H9 (cell line): ENCODE data around the gene GTF3C1. TPM values are rescaled to one million over a fixed set of nuclear protein-coding genes. Genes with fewer than 3 reads are reported as not detected.

Experiments used
- DNase-seq: peaks from one replicate; pipeline ENCODE4 v3.0.0-alpha.2; 2017
- H2AFZ ChIP-seq: one replicate; pipeline ENCODE4 v1.6.1; 2013; ENCODE audit warnings: mild to moderate bottlenecking, low read length, control low read depth, moderate library complexity
- H2AK5ac ChIP-seq: 2 replicates; pipeline ENCODE4 v1.6.1; 2013; ENCODE audit warnings: low read length, control low read depth, mixed read lengths; ENCODE audit not compliant: insufficient read length
- H2BK120ac ChIP-seq: one replicate; pipeline ENCODE4 v1.6.1; 2013; ENCODE audit warnings: low read depth, mild to moderate bottlenecking, low read length, control low read depth, inconsistent platforms; ENCODE audit not compliant: poor library complexity, severe bottlenecking
- H2BK12ac ChIP-seq: 2 replicates; pipeline ENCODE4 v1.6.1; 2013; ENCODE audit warnings: low read length, control low read depth, mixed read lengths, low read depth; ENCODE audit not compliant: insufficient read length
- H2BK15ac ChIP-seq: 2 replicates; pipeline ENCODE4 v1.6.1; 2013; ENCODE audit warnings: low read depth, low read length, control low read depth
- H2BK20ac ChIP-seq: one replicate; pipeline ENCODE4 v1.6.1; 2013; ENCODE audit warnings: low read depth, mild to moderate bottlenecking, low read length, control low read depth, inconsistent platforms; ENCODE audit not compliant: poor library complexity, severe bottlenecking
- H2BK5ac ChIP-seq: 2 replicates; pipeline ENCODE4 v1.6.1; 2013; ENCODE audit warnings: low read length, control low read depth, mixed read lengths; ENCODE audit not compliant: insufficient read length
- H3K14ac ChIP-seq: 2 replicates; pipeline ENCODE4 v1.6.1; 2013; ENCODE audit warnings: low read length, control low read depth; ENCODE audit not compliant: insufficient read depth
- H3K18ac ChIP-seq: 2 replicates; pipeline ENCODE4 v1.6.1; 2013; ENCODE audit warnings: low read depth, mild to moderate bottlenecking, mixed read lengths, low read length, control low read depth; ENCODE audit not compliant: insufficient read length
- H3K23ac ChIP-seq: 2 replicates; pipeline ENCODE4 v1.6.1; 2013; ENCODE audit warnings: low read length, control low read depth, mixed read lengths, low read depth; ENCODE audit not compliant: insufficient read length
- H3K23me2 ChIP-seq: 2 replicates; pipeline ENCODE4 v1.6.1; 2013; ENCODE audit warnings: low read depth, mild to moderate bottlenecking, mixed read lengths, low read length, control low read depth; ENCODE audit not compliant: insufficient read length, poor library complexity, severe bottlenecking
- H3K27ac ChIP-seq: 2 replicates; pipeline ENCODE4 v1.5.1; 2013; ENCODE audit warnings: low read length, control low read depth, mixed read lengths, low read depth; ENCODE audit not compliant: insufficient read length
- H3K27me3 ChIP-seq: 2 replicates; pipeline ENCODE4 v1.6.1; 2013; ENCODE audit warnings: low read length, control low read depth, inconsistent platforms; ENCODE audit not compliant: insufficient read depth
- H3K4ac ChIP-seq: 2 replicates; pipeline ENCODE4 v1.6.1; 2013; ENCODE audit warnings: low read depth, mild to moderate bottlenecking, control low read depth, inconsistent platforms, low read length, moderate library complexity
- H3K4me1 ChIP-seq: 2 replicates; pipeline ENCODE4 v1.6.1; 2013; ENCODE audit warnings: low read length, control low read depth, inconsistent platforms; ENCODE audit not compliant: insufficient read depth
- H3K4me2 ChIP-seq: 2 replicates; pipeline ENCODE4 v1.6.1; 2013; ENCODE audit warnings: low read length, control low read depth, mixed read lengths; ENCODE audit not compliant: insufficient read length, insufficient read depth
- H3K56ac ChIP-seq: 2 replicates; pipeline ENCODE4 v1.6.1; 2013; ENCODE audit warnings: low read depth, mild to moderate bottlenecking, mixed read lengths, low read length, control low read depth; ENCODE audit not compliant: insufficient read length
- H3K79me1 ChIP-seq: 2 replicates; pipeline ENCODE4 v1.6.1; 2013; ENCODE audit warnings: low read depth, mild to moderate bottlenecking, moderate library complexity, low read length, control low read depth, inconsistent platforms; ENCODE audit not compliant: insufficient read depth, poor library complexity, severe bottlenecking
- H3K79me2 ChIP-seq: 2 replicates; pipeline ENCODE4 v1.6.1; 2013; ENCODE audit warnings: low read length, control low read depth, inconsistent platforms; ENCODE audit not compliant: insufficient read depth
- H3K9ac ChIP-seq: 2 replicates; pipeline ENCODE4 v1.6.1; 2013; ENCODE audit warnings: low read length, control low read depth, mixed read lengths; ENCODE audit not compliant: insufficient read length; ENCODE audit errors: extremely low read depth
- H3K9me3 ChIP-seq: one replicate; pipeline ENCODE4 v1.6.1; 2013; ENCODE audit warnings: low read depth, low read length, inconsistent platforms; ENCODE audit not compliant: control insufficient read depth
- H3T11ph ChIP-seq: one replicate; pipeline ENCODE4 v1.6.1; 2013; ENCODE audit warnings: mild to moderate bottlenecking, low read length, control low read depth, inconsistent platforms
- H4K20me1 ChIP-seq: one replicate; pipeline ENCODE4 v1.6.1; 2013; ENCODE audit not compliant: control insufficient read depth, insufficient read length, insufficient read depth
- H4K5ac ChIP-seq: 2 replicates; pipeline ENCODE4 v1.6.1; 2013; ENCODE audit warnings: low read depth, mild to moderate bottlenecking, mixed read lengths, low read length, control low read depth; ENCODE audit not compliant: insufficient read length
- H4K8ac ChIP-seq: replicated peaks from 2 replicates; pipeline ENCODE4 v1.6.1; 2013; ENCODE audit warnings: low read length, control low read depth, mixed read lengths, low read depth; ENCODE audit not compliant: insufficient read length
- H4K91ac ChIP-seq: 2 replicates; pipeline ENCODE4 v1.6.1; 2013; ENCODE audit warnings: low read depth, mild to moderate bottlenecking, moderate library complexity, mixed read lengths, low read length, control low read depth; ENCODE audit not compliant: insufficient read length
- H3K27ac Mint-ChIP-seq, 3 experiments: 2 replicates in 2 of 3; 3 replicates in 1 of 3; pipeline ENCODE4 v1.8.0; 2020 to 2021; ENCODE audit warnings: mixed read lengths in 3 of 3, mild to moderate bottlenecking in 1 of 3, moderate library complexity in 1 of 3
- H3K27me3 Mint-ChIP-seq: 2 replicates; pipeline ENCODE4 v1.8.0; 2021; ENCODE audit warnings: low read depth, mild to moderate bottlenecking, moderate library complexity, mixed read lengths
- H3K36me3 Mint-ChIP-seq, 3 experiments: 2 replicates in 2 of 3; 3 replicates in 1 of 3; pipeline ENCODE4 v1.8.0; 2020 to 2021; ENCODE audit warnings: low read depth in 3 of 3, mixed read lengths in 3 of 3; ENCODE audit not compliant: insufficient read depth in 1 of 3
- H3K4me1 Mint-ChIP-seq, 2 experiments: 2 replicates each; pipeline ENCODE4 v1.8.0; 2020; ENCODE audit warnings: mixed read lengths in 2 of 2
- H3K4me3 Mint-ChIP-seq, 2 experiments: 2 replicates in 1 of 2; 3 replicates in 1 of 2; pipeline ENCODE4 v1.8.0; 2020 to 2021; ENCODE audit warnings: mild to moderate bottlenecking in 2 of 2, mixed read lengths in 2 of 2, moderate library complexity in 1 of 2
- H3K9me3 Mint-ChIP-seq, 2 experiments: 2 replicates in 1 of 2; 3 replicates in 1 of 2; pipeline ENCODE4 v1.8.0; 2020; ENCODE audit warnings: mild to moderate bottlenecking in 2 of 2, mixed read lengths in 2 of 2, moderate library complexity in 1 of 2
- WGBS: extraction: QIAGEN DNeasy Blood & Tissue Kit; methylation state at CpG from one replicate; pipeline ENCODE4 v1.1.7; 2013; ENCODE audit warnings: missing lambda C conversion rate, low lambda C conversion rate, mixed read lengths; ENCODE audit not compliant: insufficient read length; ENCODE audit errors: extremely low coverage; 5-methylcytosine and 5-hydroxymethylcytosine counted together
- total RNA-seq: library from RNA; stranded (reverse); gene quantifications from 2 replicates; pipeline ENCODE4 v1.2.1, GENCODE V29; 2021
- TF ChIP-seq, protein P1 (sequence below): fragments of 200-600 bp; sonication (generic); conservative IDR thresholded peaks from 3 replicates; pipeline ENCODE4 v1.8.0; 2021; ENCODE audit warnings: antibody characterized with exemption, mild to moderate bottlenecking

Gene GTF3C1
- total RNA-seq, 1 experiment from 2014 or later, result 113 TPM

DNA sequence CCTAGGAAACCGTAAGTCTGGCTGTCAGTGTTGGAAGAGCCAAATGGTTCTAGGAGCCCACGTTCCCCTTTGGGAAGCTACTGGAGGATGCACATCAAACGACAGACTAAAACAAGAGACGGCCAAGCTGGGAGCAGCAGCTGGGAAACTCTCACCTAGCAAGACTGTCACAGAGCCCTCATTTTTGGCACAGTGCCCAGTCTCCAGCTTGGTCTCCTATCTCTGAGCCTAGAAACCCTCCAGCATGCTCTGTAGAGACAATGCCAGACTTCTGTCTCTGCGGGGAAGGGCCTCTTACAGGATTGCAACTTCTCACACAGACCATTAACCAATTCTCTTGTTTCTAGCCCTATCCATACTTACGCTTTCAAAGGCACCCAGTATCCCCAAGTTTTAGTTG, 23.5 kb downstream of the GTF3C1 start:
- H3K23me2 ChIP-seq, result no peaks in the 10 kb centered on the region

More for the DNA sequence above, 23.5 kb downstream of the GTF3C1 start:
- H3K4me2 ChIP-seq, result no peak overlapping the region
- no peak overlapping the region for H3K9ac ChIP-seq
- H3K79me2 ChIP-seq, result no peaks in the 10 kb centered on the region
- H3K14ac ChIP-seq, result no peak overlapping the region
- no peak overlapping the region for H3K23ac ChIP-seq
- no peak overlapping the region for H4K8ac ChIP-seq
- H4K20me1 ChIP-seq, result no peaks in the 10 kb centered on the region
- Mint-ChIP-seq H3K9me3 (no peaks in the 10 kb centered on the region; a peak in 1 of 5 replicates), H3K27ac (no peak overlapping the region; a peak in 1 of 7 replicates), H3K27me3 (no peaks in the 10 kb centered on the region), H3K4me1 (peaks cover 4 to 9% of the 10 kb centered on the region in 2 experiments; a peak in 3 of 4 replicates), H3K36me3 (peaks cover 26 to 92% (median 88%) of the 10 kb centered on the region in 3 experiments; a peak in 6 of 7 replicates), H3K4me3 (no peak overlapping the region)
- no peak overlapping the region for H2BK20ac ChIP-seq
- TF ChIP-seq, protein P1, sequence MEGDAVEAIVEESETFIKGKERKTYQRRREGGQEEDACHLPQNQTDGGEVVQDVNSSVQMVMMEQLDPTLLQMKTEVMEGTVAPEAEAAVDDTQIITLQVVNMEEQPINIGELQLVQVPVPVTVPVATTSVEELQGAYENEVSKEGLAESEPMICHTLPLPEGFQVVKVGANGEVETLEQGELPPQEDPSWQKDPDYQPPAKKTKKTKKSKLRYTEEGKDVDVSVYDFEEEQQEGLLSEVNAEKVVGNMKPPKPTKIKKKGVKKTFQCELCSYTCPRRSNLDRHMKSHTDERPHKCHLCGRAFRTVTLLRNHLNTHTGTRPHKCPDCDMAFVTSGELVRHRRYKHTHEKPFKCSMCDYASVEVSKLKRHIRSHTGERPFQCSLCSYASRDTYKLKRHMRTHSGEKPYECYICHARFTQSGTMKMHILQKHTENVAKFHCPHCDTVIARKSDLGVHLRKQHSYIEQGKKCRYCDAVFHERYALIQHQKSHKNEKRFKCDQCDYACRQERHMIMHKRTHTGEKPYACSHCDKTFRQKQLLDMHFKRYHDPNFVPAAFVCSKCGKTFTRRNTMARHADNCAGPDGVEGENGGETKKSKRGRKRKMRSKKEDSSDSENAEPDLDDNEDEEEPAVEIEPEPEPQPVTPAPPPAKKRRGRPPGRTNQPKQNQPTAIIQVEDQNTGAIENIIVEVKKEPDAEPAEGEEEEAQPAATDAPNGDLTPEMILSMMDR, result no peak
- no peak overlapping the region for H3K27ac ChIP-seq
- H2AFZ ChIP-seq, result no peak overlapping the region
- H3K9me3 ChIP-seq, result no peaks in the 10 kb centered on the region
- H4K91ac ChIP-seq, result no peak overlapping the region
- H3K4me1 ChIP-seq, result no peaks in the 10 kb centered on the region
- no peak overlapping the region for H2BK5ac ChIP-seq
- no peak overlapping the region for H2BK15ac ChIP-seq
- H3K18ac ChIP-seq, result no peak overlapping the region
- H3K27me3 ChIP-seq, result no peaks in the 10 kb centered on the region
- H2BK12ac ChIP-seq, result no peak overlapping the region
- no CpG with 5 or more reads among the region's 6 CpGs for WGBS
- H2AK5ac ChIP-seq, result no peak overlapping the region
- no peak overlapping the region for H3K56ac ChIP-seq
- DNase-seq, result no peak
- H3K4ac ChIP-seq, result no peak overlapping the region
- H3T11ph ChIP-seq, result no peak overlapping the region
- no peak overlapping the region for H4K5ac ChIP-seq
- H3K79me1 ChIP-seq, result no peaks in the 10 kb centered on the region
- H2BK120ac ChIP-seq, result no peak overlapping the region
